ENCODE data around the gene MBD2.
A peak's percentile ranks its signal among the peaks of the same experiment; 100 is the strongest.
"Not testable (repeated sequence)": the region's sequence is repeated elsewhere in the genome, so short reads cannot be mapped to it uniquely, and the experiment has no call there.

Gene MBD2

DNA sequence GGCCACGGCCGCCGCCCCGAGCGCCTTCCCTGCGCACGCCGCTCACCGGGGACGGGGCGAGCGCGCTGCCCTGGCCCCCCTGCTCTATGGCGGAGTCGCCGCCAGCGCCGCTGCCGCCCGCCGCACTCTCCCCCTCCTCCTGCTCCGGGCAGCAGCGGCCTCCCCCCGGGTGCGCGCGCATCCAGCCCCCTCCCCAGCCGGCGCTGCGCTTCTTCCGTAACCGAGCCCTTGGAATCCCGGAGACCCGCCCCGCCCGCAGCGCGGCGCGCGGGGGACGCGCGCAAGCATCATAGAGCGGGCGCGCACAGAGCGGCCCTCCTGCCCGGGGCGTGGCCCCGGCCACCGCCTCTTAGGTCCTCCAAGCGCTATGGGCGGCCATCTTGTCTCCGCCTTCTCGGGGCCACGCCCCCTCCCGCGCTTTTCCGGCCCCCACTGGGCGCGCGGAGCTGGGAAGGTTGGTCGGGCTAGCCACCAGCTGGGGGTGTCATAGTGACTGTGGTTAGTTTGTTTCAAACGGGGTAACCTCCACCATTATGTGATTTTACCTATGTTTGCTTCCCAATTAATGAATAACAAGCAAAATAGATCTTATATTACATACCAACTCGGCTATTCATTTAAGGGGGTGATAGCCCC lies at the start of gene MBD2:
Gene MBD2 (minus strand): TSS at position 291 of the 636 bp plus-strand sequence. CDS start 110 bp downstream, at position 181.
- peak; percentile 91 for DNase-seq (ENCODE audit: low read depth in 2 of 2)

DNA sequence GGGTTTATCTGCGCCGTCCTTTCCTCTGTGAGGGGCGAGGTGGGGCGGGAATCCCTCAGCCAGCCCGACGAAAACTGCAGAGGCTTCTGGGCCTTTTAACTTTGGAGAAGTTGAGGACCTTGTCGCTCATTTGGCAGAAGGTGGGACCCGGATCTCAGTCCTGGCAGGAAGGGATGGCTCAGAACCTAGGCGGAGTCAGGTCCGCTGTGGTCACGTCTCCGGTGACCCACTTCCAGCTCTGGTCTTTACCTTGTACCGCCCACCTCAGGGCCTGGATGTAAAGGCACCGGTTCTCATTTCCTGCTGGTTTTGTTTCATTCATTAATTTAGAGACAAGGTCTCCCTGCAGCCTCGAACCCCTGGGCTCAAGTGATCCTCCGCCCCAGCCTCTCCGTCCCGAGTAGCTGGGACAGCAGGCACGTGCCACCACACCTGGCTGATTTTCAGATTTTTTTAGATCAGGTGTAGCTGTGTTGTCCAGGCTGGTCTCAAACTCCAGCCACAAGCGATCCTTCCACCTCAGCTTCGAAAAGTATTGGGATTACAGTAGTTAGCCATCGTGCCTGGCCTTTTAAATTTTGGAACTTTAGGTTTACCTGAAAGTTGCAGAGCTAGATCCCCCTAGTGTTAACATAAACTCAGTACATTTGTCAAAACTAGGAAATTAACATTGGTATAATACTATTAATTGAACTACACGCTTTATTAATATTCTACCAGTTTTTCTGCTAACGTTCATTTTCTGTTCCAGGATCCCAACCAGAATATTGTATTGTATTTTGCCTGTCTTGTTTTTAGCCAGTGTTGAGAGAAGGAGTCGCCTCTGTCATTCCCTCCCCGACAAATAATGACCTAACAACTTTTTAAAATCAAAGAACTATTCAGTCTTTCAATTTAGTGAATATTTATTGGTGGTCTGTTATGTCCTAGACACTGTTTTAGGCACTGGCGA lies 45.7 kb upstream of the MBD2 start:
- peak in 1 of 2 donors; percentile 35 for DNase-seq (ENCODE audit: low read depth in 2 of 2)

DNA sequence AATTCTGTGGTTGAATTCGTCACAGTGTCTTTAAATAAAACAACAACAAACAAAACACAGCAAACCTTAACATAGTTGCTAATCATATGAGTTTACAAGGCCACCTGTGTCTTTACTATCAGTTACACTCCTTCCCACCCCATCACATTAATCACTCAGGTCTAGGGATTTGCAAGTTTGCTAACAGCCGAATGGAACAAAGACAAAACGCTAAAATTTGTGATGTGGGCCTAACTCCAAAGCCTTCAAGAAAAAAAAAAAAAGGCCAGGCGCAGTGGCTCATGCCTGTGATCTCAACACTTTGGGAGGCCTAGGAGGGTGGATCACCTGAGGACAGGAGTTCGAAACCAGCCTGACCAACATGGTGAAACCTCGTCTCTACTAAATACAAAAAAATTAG lies 44.3 kb upstream of the MBD2 start:
- no peak for DNase-seq (ENCODE audit: low read depth in 2 of 2)

DNA sequence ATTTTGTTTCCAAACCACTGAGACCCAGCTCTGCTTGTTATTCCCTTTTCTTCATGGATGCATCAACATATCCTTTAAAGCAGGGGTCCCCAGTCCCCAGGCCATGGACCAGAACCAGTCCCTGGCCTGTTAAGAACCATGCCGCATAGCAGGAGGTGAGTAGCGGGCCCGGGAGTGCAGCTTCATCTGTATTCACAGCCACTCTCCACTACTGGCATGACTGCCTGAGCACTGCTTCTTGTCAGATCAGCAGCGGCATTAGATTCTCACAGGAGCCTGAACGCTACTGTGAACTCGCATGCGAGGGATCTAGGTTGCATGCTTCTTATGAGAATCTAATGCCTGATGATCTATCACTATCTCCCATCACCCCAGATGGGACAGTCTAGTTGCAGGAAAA lies 43.2 kb upstream of the MBD2 start:
- DNase-seq (ENCODE audit: low read depth in 2 of 2), result no peak

GRCh38 chr18:54263904-54264336 lies 39.5 kb upstream of the MBD2 start:
- DNase-seq (ENCODE audit: low read depth in 2 of 2), result no peak

DNA sequence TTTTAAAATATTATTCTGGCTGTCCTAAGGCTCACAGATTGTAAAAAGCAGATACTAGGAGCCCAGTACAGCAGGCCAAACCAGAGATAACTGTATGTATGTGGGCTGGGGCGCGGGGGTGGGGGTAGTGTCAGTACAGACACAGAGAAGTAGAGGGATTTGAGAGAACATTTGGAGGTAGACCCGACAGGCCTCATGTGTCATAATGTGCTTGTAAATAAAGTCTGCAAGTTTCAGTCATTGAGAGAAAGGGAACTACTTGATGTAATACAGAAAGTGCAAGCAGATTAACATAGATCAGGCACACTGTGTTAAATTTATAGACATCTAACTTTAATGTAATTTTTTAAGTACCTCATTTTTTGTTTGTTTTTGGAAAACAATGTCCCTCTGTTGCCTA lies 37.4 kb upstream of the MBD2 start:
- DNase-seq (ENCODE audit: low read depth in 2 of 2), result peak; percentile 29 to 30

- DNase-seq (ENCODE audit: low read depth in 2 of 2), result no peak
These were observed 36.1 kb upstream of the MBD2 start for GRCh38 chr18:54260396-54261072.

GRCh38 chr18:54257818-54258217 lies 33.3 kb upstream of the MBD2 start:
- not testable (repeated sequence) for DNase-seq (ENCODE audit: low read depth in 2 of 2)

DNA sequence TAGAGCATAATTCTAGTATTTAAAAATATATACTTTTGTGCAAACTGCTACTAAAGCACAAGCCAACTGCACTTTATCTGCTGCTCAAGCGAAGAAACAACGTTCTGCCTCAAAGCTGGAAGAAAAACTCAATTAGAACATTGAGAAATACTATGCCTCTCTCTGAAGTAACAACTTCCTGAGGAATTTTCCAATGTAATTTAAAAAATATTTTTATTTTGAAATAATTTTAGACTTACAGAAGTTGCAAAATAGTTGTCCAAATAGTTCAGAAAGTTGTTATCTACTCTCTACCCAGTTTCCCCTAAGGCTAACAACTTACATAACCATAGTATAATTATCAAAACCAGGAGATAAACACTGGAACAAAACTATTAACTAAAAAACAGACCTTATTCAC lies 32.5 kb upstream of the MBD2 start:
- no peak for DNase-seq (ENCODE audit: low read depth in 2 of 2)

DNA sequence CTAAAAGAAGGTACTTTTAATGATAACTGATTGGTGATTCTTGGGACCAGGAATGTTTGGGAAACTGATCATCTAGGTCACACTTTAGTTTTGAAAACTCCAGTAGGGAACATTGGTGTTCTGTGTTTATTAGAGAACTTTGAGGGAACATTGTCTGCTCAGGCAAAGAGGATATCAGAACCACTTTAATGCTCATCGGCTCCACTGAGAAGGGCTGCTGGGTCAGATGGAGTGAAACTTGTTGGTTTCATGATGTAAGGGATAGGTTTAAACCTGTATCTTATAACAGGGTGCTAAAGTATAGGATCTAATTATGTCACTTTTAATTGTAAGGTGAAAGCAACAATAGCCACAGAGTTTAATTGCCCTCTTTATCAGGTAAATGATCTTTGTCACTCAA lies 30.7 kb upstream of the MBD2 start:
- DNase-seq (ENCODE audit: low read depth in 2 of 2), result no peak

- DNase-seq (ENCODE audit: low read depth in 2 of 2), result no peak
These were observed 29.8 kb upstream of the MBD2 start for GRCh38 chr18:54254265-54254758.

GRCh38 chr18:54251606-54252390 lies 27.3 kb upstream of the MBD2 start:
- DNase-seq (ENCODE audit: low read depth in 2 of 2), result no peak

DNA sequence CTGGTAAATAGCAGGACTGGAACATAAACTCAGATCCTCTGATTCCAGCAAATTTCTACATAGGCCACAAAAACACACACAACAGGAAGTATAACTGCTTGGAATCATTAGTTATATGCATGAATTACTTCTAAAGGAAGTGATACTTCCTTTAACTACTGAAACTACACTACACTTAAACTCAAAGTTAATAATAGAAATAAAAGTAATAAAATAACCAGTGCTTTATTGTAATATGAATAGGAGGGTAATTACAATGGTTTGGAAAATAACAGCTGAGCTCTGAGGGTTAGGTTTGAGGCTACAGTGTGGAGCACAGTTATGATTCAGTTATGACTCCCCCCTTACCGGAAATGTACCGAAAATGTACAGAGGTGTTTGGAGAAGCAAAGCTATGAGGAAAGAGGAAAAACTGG lies 26.4 kb upstream of the MBD2 start:
- DNase-seq (ENCODE audit: low read depth in 2 of 2), result no peak

DNA sequence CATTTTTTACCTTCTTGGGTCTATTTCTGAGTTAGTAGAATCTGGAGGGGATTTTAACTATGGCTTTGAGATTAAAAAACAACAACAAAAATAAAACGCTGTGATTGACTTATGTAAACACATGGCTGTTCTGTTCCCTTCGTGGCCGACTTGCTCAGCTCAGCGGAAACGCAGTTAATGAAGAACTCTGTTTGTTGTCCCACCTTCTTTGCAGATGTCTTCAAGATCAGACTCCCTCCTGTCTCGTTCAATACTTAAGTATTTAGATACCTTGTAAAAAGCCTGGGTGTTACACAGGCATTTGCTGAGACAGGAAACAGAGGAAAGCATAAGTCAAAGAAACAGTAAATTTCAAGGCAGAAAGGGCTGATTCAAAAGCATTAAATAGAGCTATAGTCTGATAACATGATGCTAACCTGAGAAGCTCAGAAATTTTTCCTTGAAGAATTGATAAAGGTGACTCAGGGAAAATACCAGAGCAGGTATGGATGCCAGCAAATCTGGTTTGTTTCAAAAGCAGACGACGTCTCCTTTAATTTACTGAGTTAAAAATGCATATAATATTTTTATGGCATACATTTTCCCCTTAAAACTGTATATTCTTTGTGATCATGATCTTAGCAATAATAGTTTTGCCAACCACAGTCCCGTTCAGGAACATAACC lies 23.2 kb upstream of the MBD2 start:
- no peak for DNase-seq (ENCODE audit: low read depth in 2 of 2)

DNA sequence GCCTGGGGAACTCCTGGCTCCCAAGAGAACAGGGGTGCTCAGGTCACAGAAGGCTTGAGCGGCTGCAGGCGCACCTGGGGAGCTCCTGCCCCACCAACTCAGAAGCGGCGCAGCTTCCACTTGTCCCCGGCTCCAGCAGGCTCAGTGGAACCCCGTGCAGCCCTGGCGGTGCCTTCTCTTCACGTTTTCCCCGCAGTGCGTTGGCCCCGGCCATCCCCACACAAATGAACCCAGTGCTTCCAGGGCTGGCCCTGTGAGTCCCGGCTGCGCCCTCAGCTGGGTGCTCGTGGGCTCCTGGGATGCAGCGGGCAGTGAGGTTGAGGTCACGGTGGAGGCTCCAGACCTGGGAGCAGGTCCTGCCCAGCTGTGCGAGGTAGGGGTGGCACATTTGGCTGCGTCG lies 17.9 kb upstream of the MBD2 start:
- DNase-seq (ENCODE audit: low read depth in 2 of 2), result no peak

DNA sequence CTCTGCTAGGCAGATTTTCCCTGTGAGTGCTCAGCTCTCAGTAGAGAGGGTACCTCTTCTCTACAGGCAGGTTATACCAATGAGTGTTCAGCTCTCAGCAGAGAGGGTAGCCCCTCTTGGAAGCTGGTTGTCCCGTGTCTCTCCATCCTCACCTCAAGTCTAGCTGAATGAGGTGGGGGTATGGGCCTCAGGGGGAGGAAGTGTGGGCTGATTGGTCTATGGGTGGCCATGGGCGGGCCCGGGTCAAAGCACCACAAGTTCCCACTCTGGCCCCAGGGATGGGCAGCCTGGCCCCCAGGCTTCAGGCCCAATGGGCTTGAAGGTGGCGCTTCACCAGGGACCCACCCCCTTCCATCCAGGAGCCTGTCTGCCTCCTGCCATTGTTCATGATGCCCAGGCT lies 17.0 kb upstream of the MBD2 start:
- no peak for DNase-seq (ENCODE audit: low read depth in 2 of 2)

DNA sequence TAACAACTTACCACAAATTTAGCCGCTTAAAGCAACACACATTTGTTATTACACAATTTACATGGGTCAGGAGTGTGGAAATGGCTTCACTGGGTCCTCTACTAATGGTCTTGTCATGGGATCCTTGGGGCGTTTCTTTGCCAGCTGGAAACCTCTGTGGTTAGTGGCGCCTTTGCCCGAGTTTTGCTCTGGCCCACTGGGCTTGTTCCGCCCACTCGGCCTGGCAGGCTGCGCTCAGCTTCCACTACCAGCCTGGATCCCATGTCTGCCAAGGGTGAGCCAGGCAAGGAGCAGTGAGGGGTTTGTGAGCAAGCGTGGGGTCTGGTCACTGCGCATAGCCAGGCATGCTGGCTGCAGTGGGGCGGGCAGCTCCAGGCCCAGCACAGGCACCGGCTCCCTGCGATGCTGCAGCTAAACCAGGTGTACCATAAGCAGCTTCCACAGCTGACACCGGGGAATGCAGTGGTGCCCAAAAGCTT lies 16.2 kb upstream of the MBD2 start:
- DNase-seq (ENCODE audit: low read depth in 2 of 2), result no peak

DNA sequence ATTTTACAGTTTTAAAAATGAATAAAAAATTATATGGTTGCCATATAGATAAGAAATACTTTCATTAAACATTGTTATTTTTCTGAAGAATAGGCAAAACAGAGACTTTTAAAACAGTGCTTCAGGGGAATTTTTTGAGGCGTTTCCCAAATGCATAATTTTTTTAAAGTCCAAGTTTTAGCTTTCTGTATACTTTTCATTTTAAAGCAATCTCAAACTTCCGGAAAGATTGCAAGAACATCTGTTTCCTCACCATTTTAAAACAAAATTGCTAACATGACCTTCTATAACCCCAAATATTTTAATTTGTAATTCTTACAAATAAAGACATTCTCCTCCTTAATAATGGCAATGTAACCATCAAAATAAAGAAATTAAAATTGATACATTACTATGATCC lies 15.1 kb upstream of the MBD2 start:
- no peak for DNase-seq (ENCODE audit: low read depth in 2 of 2)

GRCh38 chr18:54239091-54239490 lies 14.6 kb upstream of the MBD2 start:
- DNase-seq (ENCODE audit: low read depth in 2 of 2), result no peak

DNA sequence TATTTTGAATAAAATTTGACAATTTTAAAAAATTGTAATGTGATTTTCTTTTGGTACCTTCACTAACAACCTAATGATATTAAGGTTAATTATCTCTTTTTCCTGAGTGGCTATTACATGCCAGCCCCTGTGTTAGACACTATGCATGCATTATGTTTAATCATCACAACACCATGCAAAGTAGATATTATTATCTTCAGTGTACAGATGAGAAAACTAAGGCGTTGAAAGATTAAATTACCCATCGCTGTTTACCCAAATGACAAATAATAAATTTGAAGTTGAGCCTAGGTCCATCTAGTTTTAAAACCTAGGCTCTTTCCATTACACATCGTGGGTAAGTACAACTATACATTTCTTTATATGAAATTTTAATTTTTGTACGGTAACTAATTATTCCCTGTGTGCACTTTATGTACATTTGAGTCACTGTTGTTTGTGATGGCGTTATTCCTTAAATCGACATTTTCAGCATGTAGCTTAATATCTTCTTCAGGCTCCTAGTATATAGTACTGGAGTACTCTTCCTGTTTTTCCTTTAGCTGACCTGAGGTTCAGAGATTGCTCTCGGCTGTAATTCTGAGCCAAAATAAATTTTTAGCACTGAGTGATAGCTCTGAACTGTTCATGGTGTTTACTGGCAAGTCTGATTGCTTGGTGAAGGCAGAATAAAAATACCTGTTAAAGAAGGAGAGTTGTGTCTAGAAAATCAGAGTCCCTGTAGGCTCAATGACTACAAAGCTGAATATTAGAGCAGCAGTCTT lies 13.9 kb upstream of the MBD2 start:
- DNase-seq (ENCODE audit: low read depth in 2 of 2), result no peak

Data from activated CD4-positive, alpha-beta T cell treated with anti-CD3 and anti-CD28 coated beads for 24 hours (primary cell).